ENCODE data around the gene IST1.
"Not testable (repeated sequence)": the region's sequence is repeated elsewhere in the genome, so short reads cannot be mapped to it uniquely, and the experiment has no call there.

IST1 gene

GRCh38 chr16:71894921-71895678 is at the start of gene IST1:
TSS of gene IST1 (plus strand) at chr16:71895531. CDS start at chr16:71915641, 20,110 bp downstream.
- FAIRE-seq: peak; percentile 23

GRCh38 chr16:71845639-71846430 is 49.5 kb upstream of the IST1 start, which contains the start of gene ATXN1L:
TSS of gene ATXN1L (plus strand) at chr16:71845976. CDS start at chr16:71849741, 3,765 bp downstream.
- no peak for FAIRE-seq

- no peak for FAIRE-seq
These were observed 48.9 kb upstream of the IST1 start for GRCh38 chr16:71846431-71846830.

- no peak for FAIRE-seq
These were observed 48.2 kb upstream of the IST1 start for GRCh38 chr16:71847096-71847495.

- FAIRE-seq: no peak
These were observed 46.7 kb upstream of the IST1 start for GRCh38 chr16:71848622-71849021.

- no peak for FAIRE-seq
These were observed 43.6 kb upstream of the IST1 start for GRCh38 chr16:71851746-71852145.

GRCh38 chr16:71852158-71852557 is 43.2 kb upstream of the IST1 start:
- FAIRE-seq: no peak

- FAIRE-seq: no peak
These were observed 42.8 kb upstream of the IST1 start for GRCh38 chr16:71852561-71852960.

GRCh38 chr16:71853413-71853812 is 41.9 kb upstream of the IST1 start:
- FAIRE-seq: no peak

- no peak for FAIRE-seq
These were observed 40.9 kb upstream of the IST1 start for GRCh38 chr16:71854369-71854948.

GRCh38 chr16:71855937-71856662 is 39.2 kb upstream of the IST1 start:
- no peak for FAIRE-seq

GRCh38 chr16:71859762-71860521 is 35.4 kb upstream of the IST1 start:
- FAIRE-seq: no peak

- FAIRE-seq: no peak
These were observed 31.3 kb upstream of the IST1 start for GRCh38 chr16:71863995-71864394.

GRCh38 chr16:71865173-71865863 is 30.0 kb upstream of the IST1 start:
- FAIRE-seq: no peak

- FAIRE-seq: not testable (repeated sequence)
These were observed 28.2 kb upstream of the IST1 start for GRCh38 chr16:71867175-71867574.

- FAIRE-seq: no peak
These were observed 27.4 kb upstream of the IST1 start for GRCh38 chr16:71867939-71868338.

- FAIRE-seq: no peak
These were observed 26.2 kb upstream of the IST1 start for GRCh38 chr16:71869089-71869488.

- FAIRE-seq: no peak
These were observed 24.5 kb upstream of the IST1 start for GRCh38 chr16:71870818-71871217.

GRCh38 chr16:71873199-71873598 is 22.1 kb upstream of the IST1 start:
- FAIRE-seq: no peak

- FAIRE-seq: no peak
These were observed 16.4 kb upstream of the IST1 start for GRCh38 chr16:71878911-71879310.

GRCh38 chr16:71880176-71880575 is 15.2 kb upstream of the IST1 start:
- FAIRE-seq: no peak

Data from A204.1 (cell line).